Sigmoid colon (tissue), 7 donors: ENCODE results near the gene SNAI3. TPM values are rescaled to one million over a fixed set of nuclear protein-coding genes. Genes with fewer than 3 reads are reported as not detected.

Experiments used
- DNase-seq: peaks from one replicate; pipeline ENCODE4 v3.0.0-alpha.2; 2019
- H3K27ac ChIP-seq, 4 donors: fragments of 200-600 bp; sonication (generic); one replicate each; pipeline ENCODE4 v1.5.1; 2016 to 2019; ENCODE audit warnings: mild to moderate bottlenecking in 1 of 4
- H3K27me3 ChIP-seq, 3 donors: fragments of 200-600 bp; sonication (generic); one replicate each; pipeline ENCODE4 v1.5.1; 2019; ENCODE audit warnings: mild to moderate bottlenecking in 1 of 3
- H3K36me3 ChIP-seq, 4 donors: fragments of 200-600 bp; sonication (generic); one replicate each; pipeline ENCODE4 v1.5.1; 2016 to 2019
- H3K4me1 ChIP-seq, 4 donors: fragments of 200-600 bp; sonication (generic); one replicate each; pipeline ENCODE4 v1.5.1; 2017 to 2019
- H3K4me3 ChIP-seq, 4 donors: fragments of 200-600 bp; sonication (generic); one replicate each; pipeline ENCODE4 v1.5.1; 2017 to 2019; ENCODE audit warnings: mild to moderate bottlenecking in 2 of 4, moderate library complexity in 1 of 4
- H3K9me3 ChIP-seq, 4 donors: fragments of 200-600 bp in 3 of 4; sonication (generic) in 3 of 4; one replicate each; pipeline versions ENCODE4 v1.5.1 to v1.6.1; 2013 to 2019
- EP300 ChIP-seq, 4 donors: sonication (generic); formaldehyde crosslinking; IDR thresholded peaks; one replicate each; pipeline ENCODE4 v1.6.1; 2017; ENCODE audit warnings: antibody characterized with exemption in 4 of 4
- POLR2A ChIP-seq, 2 donors: fragments of 450-650 bp; IDR thresholded peaks; one replicate each; pipeline ENCODE4 v1.6.1; 2016; ENCODE audit warnings: antibody characterized with exemption in 2 of 2, mild to moderate bottlenecking in 2 of 2, moderate library complexity in 2 of 2
- POLR2AphosphoS5 ChIP-seq, 4 donors: sonication (generic); formaldehyde crosslinking; IDR thresholded peaks; one replicate each; pipeline ENCODE4 v1.6.1; 2017; ENCODE audit warnings: antibody characterized with exemption in 4 of 4
- WGBS, 2 donors: extraction: QIAGEN DNeasy Blood & Tissue Kit; methylation state at CpG; one replicate each; pipeline ENCODE4 v1.1.7; 2013; 5-methylcytosine and 5-hydroxymethylcytosine counted together
- intact Hi-C: fragments of 100-400 bp; cut with DNase I; formaldehyde crosslinking; loops from one replicate; pipeline ENCODE4 v1.15.1; 2023
- polyA plus RNA-seq, 3 donors: library from polyadenylated mRNA; stranded (reverse); fragments of 200-250 nt; gene quantifications; one replicate each; pipeline ENCODE4 v1.2.3, GENCODE V29; 2013
- total RNA-seq, 4 donors: library from RNA; depleted of rRNA; stranded (reverse); fragments of >200 nt; gene quantifications; one replicate each; pipeline ENCODE4 v1.1.0, GENCODE V29; 2016
- TF ChIP-seq, protein P1 (sequence below), 4 experiments: fragments of 450-650 bp in 3 of 4; fragments of 200-600 bp in 1 of 4; IDR thresholded peaks; one replicate each; pipeline ENCODE4 v1.5.1; 2016 to 2019; ENCODE audit warnings: antibody characterized with exemption in 4 of 4, mild to moderate bottlenecking in 3 of 4, moderate library complexity in 2 of 4
- donor health status: healthy with polysubstance abuse.
- donor health status: Bipolar disorder and iron deficiency.
- donor health status: healthy.

The SNAI3 gene
- total and polyA plus RNA-seq, 7 donors, result 0.46 to 3.0 (median 0.71) TPM; not detected in 2

DNA sequence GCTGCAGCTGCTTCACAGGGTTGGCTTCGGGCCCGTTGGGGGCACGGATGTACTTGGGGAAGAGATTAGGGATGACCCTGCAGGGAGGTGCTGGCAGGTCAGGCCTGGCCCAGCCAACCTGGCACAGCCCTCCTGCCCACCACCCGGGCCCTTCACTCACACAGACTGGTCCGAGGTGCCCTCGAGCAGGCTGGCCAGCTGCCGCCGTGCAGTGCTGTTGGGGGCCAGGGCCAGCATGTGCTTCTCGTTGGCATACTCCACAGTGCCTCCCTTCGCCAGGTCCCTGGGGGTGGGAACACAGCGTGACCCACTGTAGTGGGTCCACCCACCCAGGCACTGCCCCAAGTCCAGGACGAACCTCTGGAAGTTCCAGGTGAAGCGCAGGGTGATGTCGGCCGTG lies 29.9 kb upstream of the SNAI3 start:
- peaks cover 0 to 17% (median 10%) of the 10 kb centered on the region in 4 donors for H3K4me1 ChIP-seq
- no peaks in the 10 kb centered on the region for H3K9me3 ChIP-seq
- TF ChIP-seq EP300 (IDR thresholded peaks at IDR 0.05), result no peak
- TF ChIP-seq, protein P1, sequence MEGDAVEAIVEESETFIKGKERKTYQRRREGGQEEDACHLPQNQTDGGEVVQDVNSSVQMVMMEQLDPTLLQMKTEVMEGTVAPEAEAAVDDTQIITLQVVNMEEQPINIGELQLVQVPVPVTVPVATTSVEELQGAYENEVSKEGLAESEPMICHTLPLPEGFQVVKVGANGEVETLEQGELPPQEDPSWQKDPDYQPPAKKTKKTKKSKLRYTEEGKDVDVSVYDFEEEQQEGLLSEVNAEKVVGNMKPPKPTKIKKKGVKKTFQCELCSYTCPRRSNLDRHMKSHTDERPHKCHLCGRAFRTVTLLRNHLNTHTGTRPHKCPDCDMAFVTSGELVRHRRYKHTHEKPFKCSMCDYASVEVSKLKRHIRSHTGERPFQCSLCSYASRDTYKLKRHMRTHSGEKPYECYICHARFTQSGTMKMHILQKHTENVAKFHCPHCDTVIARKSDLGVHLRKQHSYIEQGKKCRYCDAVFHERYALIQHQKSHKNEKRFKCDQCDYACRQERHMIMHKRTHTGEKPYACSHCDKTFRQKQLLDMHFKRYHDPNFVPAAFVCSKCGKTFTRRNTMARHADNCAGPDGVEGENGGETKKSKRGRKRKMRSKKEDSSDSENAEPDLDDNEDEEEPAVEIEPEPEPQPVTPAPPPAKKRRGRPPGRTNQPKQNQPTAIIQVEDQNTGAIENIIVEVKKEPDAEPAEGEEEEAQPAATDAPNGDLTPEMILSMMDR (IDR thresholded peaks at IDR 0.05), result no peak
- TF ChIP-seq POLR2A (IDR thresholded peaks at IDR 0.05), result no peak
- TF ChIP-seq POLR2AphosphoS5 (IDR thresholded peaks at IDR 0.05), result no peak
- H3K27ac ChIP-seq, result no peak overlapping the region
- no peak for DNase-seq
- H3K36me3 ChIP-seq, result peaks cover 52 to 81% (median 75%) of the 10 kb centered on the region in 4 donors
- 93 to 96% methylated on average over 15 of the region's 15 CpGs for WGBS, 2 donors
- intact Hi-C loops, result no loop called here
- H3K4me3 ChIP-seq, result no peak overlapping the region
- H3K27me3 ChIP-seq, result no peaks in the 10 kb centered on the region

- 93% methylated on average over 57 of the region's 57 CpGs for WGBS, 2 donors
- Histone ChIP-seq H3K4me3 (no peak overlapping the region), H3K27ac (no peak overlapping the region), H3K9me3 (no peaks in the 10 kb centered on the region), H3K36me3 (peaks cover 45 to 74% (median 68%) of the 10 kb centered on the region in 4 donors), H3K4me1 (peaks cover 0 to 17% (median 10%) of the 10 kb centered on the region in 4 donors), H3K27me3 (no peaks in the 10 kb centered on the region)
- no peak for DNase-seq
- intact Hi-C loops, result no loop called here
- TF ChIP-seq, protein P1 (IDR thresholded peaks at IDR 0.05), result no peak
- no peak for TF ChIP-seq POLR2A (IDR thresholded peaks at IDR 0.05)
- no peak for TF ChIP-seq EP300 (IDR thresholded peaks at IDR 0.05)
Measured at GRCh38 chr16:88715312-88716190, 29.2 kb upstream of the SNAI3 start.

DNA sequence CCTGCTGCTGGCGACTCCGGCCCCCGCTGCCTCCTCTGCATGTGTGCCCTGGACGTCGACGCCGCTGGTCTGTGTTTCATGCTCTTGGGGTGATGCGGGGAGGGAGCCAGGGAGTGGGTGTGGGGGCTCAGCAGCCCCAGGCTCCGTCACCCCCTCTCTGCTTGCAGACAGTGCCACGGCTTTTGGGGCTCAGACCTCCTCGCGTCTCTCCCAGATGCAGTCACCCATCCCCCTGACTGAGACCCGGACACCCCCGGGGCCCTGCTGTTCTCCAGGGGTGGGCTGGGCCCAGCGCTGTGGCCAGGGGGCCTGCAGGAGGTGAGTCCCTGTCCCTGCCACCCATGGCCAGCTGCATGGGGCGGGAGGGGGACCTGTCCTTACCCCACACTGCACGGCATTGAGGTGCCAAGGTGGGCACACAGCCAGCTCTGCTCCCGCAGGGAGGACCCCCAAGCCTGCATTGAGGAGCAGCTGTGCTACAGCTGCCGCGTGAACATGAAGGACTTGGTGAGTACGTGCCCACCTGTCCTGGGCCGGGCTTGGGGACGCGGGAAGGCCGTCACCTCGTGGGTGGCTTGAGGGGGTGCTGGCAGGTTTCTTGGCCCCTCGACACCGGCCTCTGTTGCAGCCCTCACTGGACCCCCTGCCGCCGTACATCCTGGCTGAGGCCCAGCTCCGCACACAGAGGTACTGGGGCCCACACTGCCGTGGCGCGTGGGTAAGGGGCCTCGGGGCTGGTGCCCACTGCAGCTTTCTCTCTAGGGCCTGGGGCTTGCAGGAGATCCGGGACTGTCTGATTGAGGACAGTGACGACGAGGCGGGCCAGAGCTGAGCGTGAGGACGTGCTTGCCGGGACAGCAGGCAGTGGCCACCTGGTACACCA lies 28.4 kb upstream of the SNAI3 start:
- WGBS, 2 donors, result 89 to 91% methylated on average over 42 of the region's 42 CpGs
- Histone ChIP-seq H3K9me3 (no peaks in the 10 kb centered on the region), H3K27me3 (no peaks in the 10 kb centered on the region), H3K4me1 (peaks cover 0 to 11% (median 6%) of the 10 kb centered on the region in 4 donors), H3K4me3 (no peak overlapping the region), H3K27ac (no peak overlapping the region), H3K36me3 (peaks cover 36 to 65% (median 59%) of the 10 kb centered on the region in 4 donors)
- TF ChIP-seq POLR2A (IDR thresholded peaks at IDR 0.05) (no peak), EP300 (IDR thresholded peaks at IDR 0.05) (no peak), POLR2AphosphoS5 (IDR thresholded peaks at IDR 0.05) (no peak)
- TF ChIP-seq, protein P1 (IDR thresholded peaks at IDR 0.05), result no peak
- intact Hi-C loops, result no loop called here
- no peak for DNase-seq

DNA sequence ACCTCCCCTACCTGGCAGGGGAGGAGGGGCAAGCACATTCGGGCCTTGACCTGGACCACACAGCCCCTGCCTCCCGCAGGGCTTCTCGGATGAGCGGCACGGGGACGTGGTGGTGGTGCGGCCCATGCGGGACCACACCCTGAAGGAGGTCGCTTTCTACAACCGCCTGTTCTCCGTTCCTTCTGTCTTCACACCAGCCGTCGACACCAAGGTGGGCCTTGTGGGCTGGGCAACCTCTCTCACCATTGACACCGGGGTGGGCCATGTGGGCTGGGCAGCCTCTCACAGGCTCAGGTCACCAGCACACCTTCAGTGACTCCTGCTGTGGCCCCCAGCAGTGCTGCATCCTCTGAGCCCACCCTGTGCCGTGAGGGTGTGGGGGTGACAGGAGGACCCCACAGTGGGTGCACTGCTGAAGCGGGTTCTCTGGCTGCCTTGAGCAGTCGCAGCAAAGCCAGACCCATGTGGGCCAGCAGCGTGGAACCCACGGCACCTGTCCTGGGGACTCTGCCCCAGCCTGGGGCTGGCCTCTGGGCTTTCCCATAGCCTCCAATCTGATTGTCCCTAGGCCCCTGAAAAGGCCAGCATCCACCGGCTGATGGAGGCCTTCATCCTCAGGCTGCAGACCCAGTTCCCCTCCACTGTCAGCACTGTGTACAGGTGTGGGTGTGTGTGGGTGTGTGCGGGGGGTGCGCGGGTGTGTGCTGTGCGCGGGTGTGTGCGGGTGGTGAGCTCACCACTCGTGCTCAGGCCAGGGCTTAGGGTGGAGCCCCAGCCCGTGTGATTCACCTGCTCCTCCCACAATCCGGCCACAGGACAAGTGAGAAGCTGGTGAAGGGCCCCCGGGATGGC lies 27.5 kb upstream of the SNAI3 start:
- WGBS, 2 donors, result 79 to 86% methylated on average over 30 of the region's 30 CpGs
- Histone ChIP-seq H3K9me3 (no peaks in the 10 kb centered on the region), H3K36me3 (peaks cover 32 to 57% (median 51%) of the 10 kb centered on the region in 4 donors), H3K27me3 (no peaks in the 10 kb centered on the region), H3K27ac (peak overlapping the region in 1 of 4 donors; percentile 6), H3K4me1 (peaks cover 0 to 2% (median under 1%) of the 10 kb centered on the region in 4 donors), H3K4me3 (no peak overlapping the region)
- TF ChIP-seq POLR2A (IDR thresholded peaks at IDR 0.05) (no peak), EP300 (IDR thresholded peaks at IDR 0.05) (no peak), POLR2AphosphoS5 (IDR thresholded peaks at IDR 0.05) (no peak)
- TF ChIP-seq, protein P1 (IDR thresholded peaks at IDR 0.05), result no peak
- DNase-seq, result no peak
- intact Hi-C loops, result no loop called here
